OCI-LY7 (cell line): Measurements from ENCODE around the gene KCMF1. TPM values are rescaled to one million over a fixed set of nuclear protein-coding genes. Genes with fewer than 3 reads are reported as not detected.

Experiments used
- BruUV-seq: library from RNA; stranded (reverse); fragments of 400-500 nt; replicated peaks from 2 replicates; lab custom pipeline; 2021; lab: Mats Ljungman, UMichigan
- CTCF ChIA-PET: fragments of 300-600 bp; sonication (Branson Sonifier 250); formaldehyde crosslinking; loops from one replicate; lab custom pipeline; 2022; ENCODE audit warnings: antibody characterized with exemption; ENCODE audit not compliant: unreplicated experiment; lab: Charles Lee
- POLR2A ChIA-PET: fragments of 300-600 bp; sonication (Branson Sonifier 250); formaldehyde crosslinking; loops from one replicate; lab custom pipeline; 2022; ENCODE audit warnings: antibody characterized with exemption; lab: Charles Lee
- DNase-seq: peaks from one replicate; pipeline ENCODE4 v3.0.0-alpha.2; 2015; ENCODE audit warnings: low spot score
- H2AFZ ChIP-seq: fragments of 200-600 bp; sonication (generic), shearing (Covaris generic); 2 replicates; pipeline ENCODE4 v1.6.1; 2014; ENCODE audit warnings: mild to moderate bottlenecking, antibody characterized with exemption, low read length, moderate library complexity
- H3K27ac ChIP-seq: fragments of 200-600 bp; sonication (generic); 2 replicates; pipeline ENCODE4 v1.5.1; 2014; ENCODE audit warnings: mixed run types, low read depth, mild to moderate bottlenecking, moderate library complexity, low read length, inconsistent platforms; ENCODE audit not compliant: poor library complexity, severe bottlenecking
- H3K36me3 ChIP-seq: fragments of 200-600 bp; sonication (generic); 2 replicates; pipeline ENCODE4 v1.6.1; 2014; ENCODE audit warnings: mild to moderate bottlenecking, antibody characterized with exemption, low read length, moderate library complexity, mixed read lengths; ENCODE audit not compliant: insufficient read depth
- H3K4me1 ChIP-seq: fragments of 200-600 bp; sonication (generic); 2 replicates; pipeline ENCODE4 v1.5.1; 2014; ENCODE audit warnings: mild to moderate bottlenecking, low read length; ENCODE audit not compliant: insufficient read depth, poor library complexity, severe bottlenecking
- H3K4me2 ChIP-seq: fragments of 200-600 bp; sonication (generic); 2 replicates; pipeline ENCODE4 v1.6.1; 2014; ENCODE audit warnings: mild to moderate bottlenecking, low read length
- H3K4me3 ChIP-seq: fragments of 200-600 bp; sonication (generic); 2 replicates; pipeline ENCODE4 v1.5.1; 2014; ENCODE audit warnings: mild to moderate bottlenecking, low read depth, low read length; ENCODE audit not compliant: poor library complexity, severe bottlenecking
- H3K79me2 ChIP-seq: fragments of 200-600 bp; sonication (generic); 2 replicates; pipeline ENCODE4 v1.6.1; 2016; ENCODE audit warnings: low read depth, mild to moderate bottlenecking, low read length, moderate library complexity, mixed read lengths; ENCODE audit not compliant: insufficient read depth
- H3K9me2 ChIP-seq: fragments of 200-600 bp; sonication (generic); 2 replicates; pipeline ENCODE4 v1.6.1; 2016; ENCODE audit warnings: mild to moderate bottlenecking, low read length, mixed read lengths; ENCODE audit not compliant: insufficient read depth
- H3K9me3 ChIP-seq: fragments of 200-600 bp; sonication (generic); 2 replicates; pipeline ENCODE4 v1.6.1; 2014; ENCODE audit warnings: mild to moderate bottlenecking, mixed run types, low read length, mixed read lengths
- H4K20me1 ChIP-seq: fragments of 200-600 bp; sonication (generic); 2 replicates; pipeline ENCODE4 v1.6.1; 2014; ENCODE audit warnings: mild to moderate bottlenecking, antibody characterized with exemption, low read length, moderate library complexity, mixed read lengths; ENCODE audit not compliant: insufficient read depth
- EZH2phosphoT487 ChIP-seq: fragments of 200-600 bp; sonication (generic); IDR thresholded peaks from 2 replicates; pipeline ENCODE4 v1.6.1; 2018; ENCODE audit warnings: low read depth, borderline replicate concordance, mild to moderate bottlenecking, mixed run types, antibody characterized with exemption, low read length, moderate library complexity, mixed read lengths
- intact Hi-C: fragments of 100-400 bp; cut with micrococcal nuclease; formaldehyde crosslinking; loops from one replicate; pipeline ENCODE4 v1.10.0; 2022; ENCODE audit not compliant: unreplicated experiment
- total RNA-seq, 2 experiments: library from RNA; depleted of rRNA in 1 of 2; stranded (reverse); fragments of >200 nt in 1 of 2; shearing (Covaris generic) in 1 of 2; gene quantifications; 2 replicates each; pipeline ENCODE4 v1.2.3, GENCODE V29; 2014 to 2022
- TF ChIP-seq, protein P1 (sequence below): fragments of 200-600 bp; sonication (generic); conservative IDR thresholded peaks from 2 replicates; pipeline ENCODE4 v1.5.1; 2014; ENCODE audit warnings: mild to moderate bottlenecking, antibody characterized with exemption, low read length, moderate library complexity, mixed read lengths

The KCMF1 gene
- total RNA-seq, 2 experiments from 2014 or later: 42.2 to 95.1 TPM

DNA sequence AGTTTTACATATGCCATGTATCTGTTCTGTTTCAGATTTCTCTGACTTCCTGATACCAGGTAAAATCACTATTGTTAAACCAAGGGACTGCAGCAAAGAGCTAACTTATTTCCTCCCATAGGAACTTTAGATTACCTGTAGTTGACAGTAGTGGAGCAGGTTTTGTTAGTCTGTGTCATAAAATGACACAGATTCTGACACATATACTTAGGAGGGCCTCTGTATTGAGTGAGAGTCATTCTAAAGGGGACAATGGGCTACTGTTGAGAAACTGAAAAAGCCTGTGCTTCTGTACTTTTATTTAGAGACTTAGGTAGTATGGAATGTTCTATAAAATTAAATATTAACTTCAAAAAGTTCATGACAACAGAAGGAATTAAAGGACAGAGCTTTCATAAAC, 48.2 kb downstream of the KCMF1 start:
- Histone ChIP-seq H3K36me3 (peaks cover 21% of the 10 kb centered on the region), H3K9me3 (0 out of 2 replicates have a peak, but pooled peaks cover 5% of the 10 kb centered on the region), H3K4me3 (no peak overlapping the region), H3K79me2 (peaks cover 92% of the 10 kb centered on the region), H3K27ac (no peak overlapping the region), H2AFZ (no peak overlapping the region), H4K20me1 (peaks cover 13% of the 10 kb centered on the region), H3K4me1 (peaks cover 10% of the 10 kb centered on the region), H3K9me2 (no peaks in the 10 kb centered on the region), H3K4me2 (no peak overlapping the region)
- ChIA-PET CTCF (interaction anchor here (1.2 kb wide), 1 partner anchor 49 kb away, joined by 4 read pairs; no protein-coding TSS in a partner anchor), POLR2A (interaction anchor here (0.5 to 1.3 kb wide), 2 partner anchors 17 to 173 kb away, joined by 3 to 5 read pairs; no protein-coding TSS in a partner anchor)
- no peak for DNase-seq
- TF ChIP-seq, protein P1, sequence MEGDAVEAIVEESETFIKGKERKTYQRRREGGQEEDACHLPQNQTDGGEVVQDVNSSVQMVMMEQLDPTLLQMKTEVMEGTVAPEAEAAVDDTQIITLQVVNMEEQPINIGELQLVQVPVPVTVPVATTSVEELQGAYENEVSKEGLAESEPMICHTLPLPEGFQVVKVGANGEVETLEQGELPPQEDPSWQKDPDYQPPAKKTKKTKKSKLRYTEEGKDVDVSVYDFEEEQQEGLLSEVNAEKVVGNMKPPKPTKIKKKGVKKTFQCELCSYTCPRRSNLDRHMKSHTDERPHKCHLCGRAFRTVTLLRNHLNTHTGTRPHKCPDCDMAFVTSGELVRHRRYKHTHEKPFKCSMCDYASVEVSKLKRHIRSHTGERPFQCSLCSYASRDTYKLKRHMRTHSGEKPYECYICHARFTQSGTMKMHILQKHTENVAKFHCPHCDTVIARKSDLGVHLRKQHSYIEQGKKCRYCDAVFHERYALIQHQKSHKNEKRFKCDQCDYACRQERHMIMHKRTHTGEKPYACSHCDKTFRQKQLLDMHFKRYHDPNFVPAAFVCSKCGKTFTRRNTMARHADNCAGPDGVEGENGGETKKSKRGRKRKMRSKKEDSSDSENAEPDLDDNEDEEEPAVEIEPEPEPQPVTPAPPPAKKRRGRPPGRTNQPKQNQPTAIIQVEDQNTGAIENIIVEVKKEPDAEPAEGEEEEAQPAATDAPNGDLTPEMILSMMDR: no peak
- no peak for TF ChIP-seq EZH2phosphoT487
- intact Hi-C loops: no loop called here
- no TSS peak for BruUV-seq

DNA sequence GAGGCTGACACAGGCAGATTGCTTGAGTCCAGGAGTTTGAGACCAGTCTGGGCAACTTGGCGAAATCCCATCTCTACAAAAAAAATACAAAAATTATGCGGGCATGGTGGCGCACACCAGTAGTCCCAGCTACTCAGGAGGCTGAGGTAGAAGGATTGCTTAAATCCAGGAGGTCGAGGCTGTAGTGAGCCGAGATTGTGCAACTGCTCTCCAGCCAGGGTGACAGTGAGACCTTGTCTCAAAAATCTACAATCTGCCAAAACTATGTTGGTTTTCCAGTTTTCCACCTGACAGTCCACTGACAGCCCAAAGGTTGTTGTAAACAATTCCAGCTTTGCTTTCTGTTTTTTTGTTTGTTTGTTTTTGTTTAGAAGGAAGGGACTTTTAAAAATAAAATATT, 51.3 kb downstream of the KCMF1 start:
- no TSS peak for BruUV-seq
- no peak for TF ChIP-seq EZH2phosphoT487
- TF ChIP-seq, protein P1: no peak
- Histone ChIP-seq H3K9me2 (no peaks in the 10 kb centered on the region), H3K36me3 (peaks cover 27% of the 10 kb centered on the region), H3K4me1 (no peaks in the 10 kb centered on the region), H3K79me2 (peaks cover 95% of the 10 kb centered on the region), H3K4me3 (no peak overlapping the region), H3K4me2 (no peak overlapping the region), H3K9me3 (0 out of 2 replicates have a peak, but pooled peaks cover 5% of the 10 kb centered on the region), H2AFZ (no peak overlapping the region), H3K27ac (no peak overlapping the region), H4K20me1 (peaks cover 14% of the 10 kb centered on the region)
- DNase-seq: no peak
- ChIA-PET POLR2A (no interaction called here), CTCF (no interaction called here)
- intact Hi-C loops: no loop called here

DNA sequence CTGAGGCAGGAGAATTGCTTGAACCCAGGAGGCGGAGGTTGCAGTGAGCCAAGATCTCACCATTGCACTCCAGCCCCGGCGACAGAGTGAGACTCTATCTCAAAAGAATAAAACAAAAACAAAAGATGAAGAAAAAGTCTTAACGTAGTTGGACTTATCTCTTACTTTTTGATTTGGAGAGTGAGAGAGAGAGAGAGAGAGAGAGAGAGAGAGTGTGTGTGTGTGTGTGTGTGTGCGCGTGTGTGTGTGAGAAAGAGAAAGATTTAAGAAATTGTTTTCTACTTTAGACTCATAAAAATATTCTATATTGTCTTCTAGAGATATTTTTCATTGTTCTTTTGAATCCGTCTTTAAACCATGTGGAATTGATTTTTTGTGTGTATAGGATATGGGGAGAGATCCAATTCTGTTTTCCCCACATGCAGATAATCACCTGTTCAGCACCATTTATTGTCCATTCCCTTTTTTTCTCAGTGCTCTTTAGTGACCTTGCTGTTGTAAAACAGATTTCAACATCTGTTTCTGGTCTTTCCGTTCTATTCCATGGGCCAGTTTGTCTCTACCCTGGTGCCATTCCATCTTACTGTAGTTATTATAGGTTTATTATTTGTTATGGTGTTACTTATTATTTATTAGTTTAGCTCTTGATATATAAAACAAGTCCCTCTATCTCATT, 53.5 kb downstream of the KCMF1 start:
- intact Hi-C loops: no loop called here
- TF ChIP-seq, protein P1: no peak
- TF ChIP-seq EZH2phosphoT487: no peak
- no peak overlapping the region for H2AFZ ChIP-seq
- CTCF ChIA-PET: no interaction called here
- peaks cover 78% of the 10 kb centered on the region for H3K79me2 ChIP-seq
- 0 out of 2 replicates have a peak, but pooled peaks cover 3% of the 10 kb centered on the region for H4K20me1 ChIP-seq
- H3K36me3 ChIP-seq: peaks cover 47% of the 10 kb centered on the region
- H3K27ac ChIP-seq: no peak overlapping the region
- no TSS peak for BruUV-seq
- 0 out of 2 replicates have a peak, but pooled peaks cover 5% of the 10 kb centered on the region for H3K9me3 ChIP-seq
- no peaks in the 10 kb centered on the region for H3K9me2 ChIP-seq
- no peak for DNase-seq
- H3K4me3 ChIP-seq: no peak overlapping the region
- no peak overlapping the region for H3K4me2 ChIP-seq
- POLR2A ChIA-PET: interaction anchor here (0.7 kb wide), 2 partner anchors 611 to 1352 kb away, joined by 3 read pairs; no protein-coding TSS in a partner anchor
- H3K4me1 ChIP-seq: no peaks in the 10 kb centered on the region
